HepG2 (cell line): ENCODE measurements around the gene EBP. TPM values are rescaled to one million over a fixed set of nuclear protein-coding genes. Genes with fewer than 3 reads are reported as not detected.

ENCODE experiments used
- ATAC-seq: fragments of 200-7000 bp; cut with Tn5 transposase; 3 replicates; pipeline ENCODE4 v1.9.1; 2020; ENCODE audit warnings: mild to moderate bottlenecking, moderate library complexity
- BruUV-seq: library from RNA; stranded (reverse); fragments of 400-500 nt; replicated peaks from 2 replicates; lab custom pipeline; 2021; lab: Mats Ljungman, UMichigan
- CTCF ChIA-PET: fragments of 300-600 bp; formaldehyde crosslinking; extraction: SDS; loops from one replicate; lab custom pipeline; 2021; ENCODE audit warnings: low total read pairs, inconsistent platforms, low intra/inter-chr PET ratio; lab: Yijun Ruan, JAX
- POLR2A ChIA-PET: fragments of 350-600 bp; sonication (Branson Sonifier 250); formaldehyde crosslinking; loops from one replicate; lab custom pipeline; 2020; ENCODE audit warnings: antibody characterized with exemption, inconsistent platforms; lab: Yijun Ruan, JAX
- DNase-seq: peaks from one replicate; pipeline ENCODE4 v3.0.0-alpha.2; 2015; ENCODE audit warnings: low spot score
- FAIRE-seq: peaks from 3 replicates; lab custom pipeline; 2011; peaks lifted over from hg19 to GRCh38; lab: Jason Lieb, UNC
- H2AFZ ChIP-seq: one replicate; pipeline ENCODE4 v1.6.1; 2011; ENCODE audit warnings: low read length, inconsistent platforms
- H3K27ac ChIP-seq: fragments of 300-600 bp; 3 replicates; pipeline ENCODE4 v1.8.0; 2011; ENCODE audit warnings: mixed run types, mild to moderate bottlenecking, mixed read lengths, low read length, inconsistent platforms; ENCODE audit not compliant: insufficient read depth; ENCODE audit errors: extremely low read length
- H3K27me3 ChIP-seq, 2 experiments: fragments of 200-600 bp in 1 of 2; 2 replicates in 1 of 2; 3 replicates in 1 of 2; pipeline versions ENCODE4 v1.6.0 to v1.8.0; 2011; ENCODE audit warnings: low read length in 2 of 2, mild to moderate bottlenecking in 2 of 2, moderate library complexity in 2 of 2, inconsistent platforms in 1 of 2; ENCODE audit not compliant: insufficient read depth in 2 of 2, control insufficient read depth in 1 of 2
- H3K36me3 ChIP-seq, 2 experiments: fragments of 200-600 bp in 1 of 2; replicated peaks in 1 of 2; 2 replicates in 1 of 2; 3 replicates in 1 of 2; pipeline versions ENCODE4 v1.5.1 to v1.8.0; 2011; ENCODE audit warnings: low read length in 2 of 2, inconsistent platforms in 1 of 2; ENCODE audit not compliant: insufficient read depth in 2 of 2, control insufficient read depth in 1 of 2
- H3K4me1 ChIP-seq: 2 replicates; pipeline ENCODE4 v1.5.1; 2012; ENCODE audit warnings: low read length, inconsistent platforms; ENCODE audit not compliant: insufficient read depth
- H3K4me2 ChIP-seq: 2 replicates; pipeline ENCODE4 v1.6.0; 2011; ENCODE audit warnings: low read depth, low read length, inconsistent platforms
- H3K4me3 ChIP-seq, 3 experiments: fragments of 200-600 bp in 1 of 3; sonication (generic), shearing (Covaris generic) in 1 of 3; replicated peaks in 1 of 3; 2 replicates each; pipeline ENCODE4 v1.5.1; 2011 to 2016; ENCODE audit warnings: low read length in 3 of 3, inconsistent platforms in 2 of 3, low read depth in 2 of 3, mild to moderate bottlenecking in 2 of 3, control low read depth in 1 of 3, mixed read lengths in 1 of 3; ENCODE audit not compliant: insufficient read depth in 1 of 3
- H3K79me2 ChIP-seq: one replicate; pipeline ENCODE4 v1.6.1; 2011; ENCODE audit warnings: low read length, inconsistent platforms; ENCODE audit not compliant: insufficient read depth
- H3K9ac ChIP-seq: 2 replicates; pipeline ENCODE4 v1.6.0; 2011; ENCODE audit warnings: mild to moderate bottlenecking, low read depth, low read length, inconsistent platforms; ENCODE audit not compliant: insufficient read depth
- H3K9me3 ChIP-seq: 2 replicates; pipeline ENCODE4 v1.5.1; 2012; ENCODE audit warnings: mild to moderate bottlenecking, low read length
- H4K20me1 ChIP-seq: 2 replicates; pipeline ENCODE4 v1.6.0; 2011; ENCODE audit warnings: inconsistent platforms, mild to moderate bottlenecking, low read length, moderate library complexity; ENCODE audit not compliant: insufficient read depth
- AHDC1 ChIP-seq: sonication (generic); formaldehyde crosslinking; IDR thresholded peaks from 2 replicates; pipeline ENCODE4 v1.5.1; 2020; ENCODE audit warnings: mild to moderate bottlenecking, missing genetic modification reagents, borderline replicate concordance
- CEBPB ChIP-seq: IDR thresholded peaks from 2 replicates; pipeline ENCODE4 v1.6.1; 2011; ENCODE audit warnings: low read depth, low read length, improper control_type of control experiment, borderline replicate concordance
- CEBPG ChIP-seq: IDR thresholded peaks from 2 replicates; pipeline ENCODE4 v1.6.1; 2016
- FUBP1 ChIP-seq: sonication (generic); formaldehyde crosslinking; IDR thresholded peaks from 2 replicates; pipeline ENCODE4 v1.5.1; 2020; ENCODE audit warnings: missing genetic modification reagents, mild to moderate bottlenecking, borderline replicate concordance
- SCMH1 ChIP-seq: sonication (generic); formaldehyde crosslinking; IDR thresholded peaks from 2 replicates; pipeline ENCODE4 v1.9.0; 2021; ENCODE audit warnings: missing genetic modification reagents, mild to moderate bottlenecking, borderline replicate concordance
- SYNCRIP ChIP-seq: fragments of 200-400 bp; formaldehyde crosslinking; IDR thresholded peaks from 2 replicates; pipeline ENCODE4 v1.6.1; 2018; ENCODE audit warnings: mild to moderate bottlenecking, low read depth, low read length; ENCODE audit not compliant: insufficient read depth
- ZMYM2 ChIP-seq: sonication (generic); formaldehyde crosslinking; IDR thresholded peaks from 2 replicates; pipeline ENCODE4 v1.8.0; 2022; ENCODE audit warnings: mild to moderate bottlenecking, missing genetic modification reagents
- ZNF350 ChIP-seq: sonication (generic); formaldehyde crosslinking; IDR thresholded peaks from 2 replicates; pipeline ENCODE4 v1.4.0; 2020; ENCODE audit warnings: mild to moderate bottlenecking, low read depth, missing genetic modification reagents, borderline replicate concordance
- WGBS: methylation state at CpG from one replicate; pipeline ENCODE4 v1.1.6; 2017; ENCODE audit warnings: low lambda C conversion rate; 5-methylcytosine and 5-hydroxymethylcytosine counted together
- in situ Hi-C: cut with HindIII; loops from 2 replicates; pipeline ENCODE4 v1.10.0; 2017; ENCODE audit warnings: low pct_unique_long_range_greater_than_20kb; ENCODE audit not compliant: extremely low pct_ligation_motif_present
- intact Hi-C: fragments of 100-400 bp; cut with micrococcal nuclease; formaldehyde crosslinking; loops from one replicate; pipeline ENCODE4 v1.10.0; 2022; ENCODE audit not compliant: unreplicated experiment
- polyA plus RNA-seq, 8 experiments: library from polyadenylated mRNA; depleted of rRNA in 3 of 8; stranded (reverse) in 7 of 8; unstranded in 1 of 8; fragments of >200 nt; fragmentation: Illumina TruSeq in 4 of 8; extraction: Trizol in 4 of 8; gene quantifications; 2 replicates each; pipeline versions ENCODE4 v1.2.1 to v1.2.3, GENCODE V29; 2011 to 2016; ENCODE audit warnings: low read depth in 4 of 8, missing spikeins in 1 of 8, mixed read lengths in 1 of 8; ENCODE audit not compliant: insufficient read depth in 1 of 8
- total RNA-seq, 5 experiments: library from RNA; depleted of rRNA; stranded (reverse); fragments of >200 nt; fragmentation: Illumina TruSeq; extraction: Trizol; gene quantifications; 2 replicates each; pipeline ENCODE4 v1.2.3, GENCODE V29; 2016; ENCODE audit warnings: low read depth in 1 of 5

EBP gene
- total and polyA plus RNA-seq, 2 of the 13 experiments (the other 11 are each of a cell fraction or from before 2014, with no cell fraction given), result 106 to 260 TPM

GRCh38 chrX:48472851-48473703, 48.5 kb upstream of the EBP start:
- TF ChIP-seq CEBPB, result peak; percentile 49
- TF ChIP-seq CEBPG (CRISPR knock-in tag), result 0 out of 2 replicates have a peak, but pooled peaks have one; percentile 7
- no peak for TF ChIP-seq FUBP1 (CRISPR knock-in tag)
- H3K4me1 ChIP-seq, result peaks cover 62% of the 10 kb centered on the region
- H4K20me1 ChIP-seq, result no peaks in the 10 kb centered on the region
- in situ Hi-C loops, result no loop called here
- 0 out of 2 replicates have a peak overlapping the region, but pooled peaks have one; percentile 3 for H3K4me2 ChIP-seq
- ChIA-PET CTCF (interaction anchor here (1.8 kb wide), 1 partner anchor 21 kb away, joined by 4 read pairs; no protein-coding TSS in a partner anchor), POLR2A (no interaction called here)
- no peak overlapping the region for H3K4me3 ChIP-seq
- ATAC-seq (no peak), FAIRE-seq (no peak), DNase-seq (no peak)
- H3K79me2 ChIP-seq, result peaks cover 25% of the 10 kb centered on the region
- no peak overlapping the region for H3K9ac ChIP-seq
- no TSS peak for BruUV-seq
- no peak overlapping the region for H2AFZ ChIP-seq
- no peaks in the 10 kb centered on the region; a peak in 1 of 5 replicates for H3K27me3 ChIP-seq
- intact Hi-C loops, result loop anchor here (5.0 to 10.0 kb wide), 2 partner anchors 34 to 62 kb away; partner anchors contain the start of genes PORCN and TBC1D25
- no peak overlapping the region for H3K27ac ChIP-seq
- no peaks in the 10 kb centered on the region for H3K36me3 ChIP-seq
- WGBS, result 60% methylated on average over 8 of the region's 12 CpGs
- H3K9me3 ChIP-seq, result no peaks in the 10 kb centered on the region

GRCh38 chrX:48473704-48473990, 48.0 kb upstream of the EBP start:
- BruUV-seq, result no TSS peak
- Histone ChIP-seq H3K4me1 (peaks cover 62% of the 10 kb centered on the region), H3K27ac (no peak overlapping the region), H3K9me3 (no peaks in the 10 kb centered on the region), H4K20me1 (no peaks in the 10 kb centered on the region), H3K4me3 (no peak overlapping the region), H2AFZ (no peak overlapping the region), H3K27me3 (no peaks in the 10 kb centered on the region; a peak in 1 of 5 replicates), H3K79me2 (peaks cover 24% of the 10 kb centered on the region), H3K4me2 (0 out of 2 replicates have a peak overlapping the region, but pooled peaks have one; percentile 3), H3K9ac (no peak overlapping the region), H3K36me3 (no peaks in the 10 kb centered on the region; a peak in 1 of 5 replicates)
- in situ Hi-C loops (no loop called here), intact Hi-C loops (loop anchor here (5.0 to 10.0 kb wide), 2 partner anchors 34 to 61 kb away; partner anchors contain the start of genes PORCN and TBC1D25)
- DNase-seq, result no peak
- WGBS, result 87% methylated on average over 5 of the region's 9 CpGs
- ChIA-PET POLR2A (interaction anchor here (1.1 kb wide), 1 partner anchor 49 kb away, joined by 3 read pairs; no protein-coding TSS in a partner anchor), CTCF (interaction anchor here (1.8 kb wide), 1 partner anchor 20 kb away, joined by 4 read pairs; no protein-coding TSS in a partner anchor)
- no peak for ATAC-seq
- no peak for FAIRE-seq
- TF ChIP-seq ZMYM2 (CRISPR knock-in tag) (no peak), SCMH1 (CRISPR knock-in tag) (no peak), SYNCRIP (no peak), ZNF350 (CRISPR knock-in tag) (no peak), AHDC1 (CRISPR knock-in tag) (no peak)
